ENCODE measurements around the gene SPTA1.

DNA sequence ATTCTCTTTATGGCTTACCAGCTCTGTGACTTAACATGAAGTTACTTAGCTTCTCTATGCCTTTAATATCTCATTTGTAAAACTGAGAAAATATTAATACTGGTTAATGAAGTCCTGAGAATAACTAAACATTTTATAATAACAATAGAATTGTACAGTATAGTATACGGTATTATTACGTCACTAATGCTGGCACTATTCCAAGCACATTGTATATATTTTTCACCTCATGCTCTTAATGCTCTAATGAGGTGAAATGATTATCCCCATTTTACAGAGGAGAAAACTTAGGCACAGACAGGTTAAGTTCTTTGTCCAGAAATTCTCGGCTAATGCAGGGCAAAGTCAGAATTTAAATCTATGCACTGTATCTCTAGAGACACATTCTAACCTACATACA lies 33.1 kb upstream of the SPTA1 start:
- TF ChIP-seq, protein P1, sequence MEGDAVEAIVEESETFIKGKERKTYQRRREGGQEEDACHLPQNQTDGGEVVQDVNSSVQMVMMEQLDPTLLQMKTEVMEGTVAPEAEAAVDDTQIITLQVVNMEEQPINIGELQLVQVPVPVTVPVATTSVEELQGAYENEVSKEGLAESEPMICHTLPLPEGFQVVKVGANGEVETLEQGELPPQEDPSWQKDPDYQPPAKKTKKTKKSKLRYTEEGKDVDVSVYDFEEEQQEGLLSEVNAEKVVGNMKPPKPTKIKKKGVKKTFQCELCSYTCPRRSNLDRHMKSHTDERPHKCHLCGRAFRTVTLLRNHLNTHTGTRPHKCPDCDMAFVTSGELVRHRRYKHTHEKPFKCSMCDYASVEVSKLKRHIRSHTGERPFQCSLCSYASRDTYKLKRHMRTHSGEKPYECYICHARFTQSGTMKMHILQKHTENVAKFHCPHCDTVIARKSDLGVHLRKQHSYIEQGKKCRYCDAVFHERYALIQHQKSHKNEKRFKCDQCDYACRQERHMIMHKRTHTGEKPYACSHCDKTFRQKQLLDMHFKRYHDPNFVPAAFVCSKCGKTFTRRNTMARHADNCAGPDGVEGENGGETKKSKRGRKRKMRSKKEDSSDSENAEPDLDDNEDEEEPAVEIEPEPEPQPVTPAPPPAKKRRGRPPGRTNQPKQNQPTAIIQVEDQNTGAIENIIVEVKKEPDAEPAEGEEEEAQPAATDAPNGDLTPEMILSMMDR (IDR thresholded peaks at IDR 0.05): no peak
- TF ChIP-seq POLR2A (IDR thresholded peaks at IDR 0.05): no peak
- TF ChIP-seq POLR2AphosphoS5 (IDR thresholded peaks at IDR 0.05): no peak
